HEK293T (cell line): ENCODE results near the gene ABCC6.
"Not testable (repeated sequence)": the region's sequence is repeated elsewhere in the genome, so short reads cannot be mapped to it uniquely, and the experiment has no call there.

Source experiments
- CTCF ChIA-PET: fragments of 350-600 bp; formaldehyde crosslinking; extraction: SDS; loops from one replicate; lab custom pipeline; 2021; ENCODE audit warnings: antibody characterized with exemption, inconsistent platforms; lab: Yijun Ruan, JAX
- POLR2A ChIA-PET: fragments of 350-600 bp; formaldehyde crosslinking; extraction: SDS; loops from one replicate; lab custom pipeline; 2020; ENCODE audit warnings: antibody characterized with exemption, inconsistent platforms; lab: Yijun Ruan, JAX
- DNase-seq: peaks from one replicate; pipeline ENCODE4 v3.0.0; 2012; ENCODE audit warnings: mixed read lengths; ENCODE audit errors: extremely low spot score
- ARNT ChIP-seq: fragments of 450-650 bp; IDR thresholded peaks from 2 replicates; pipeline ENCODE4 v1.6.1; 2017; ENCODE audit warnings: mild to moderate bottlenecking
- BHLHE40 ChIP-seq: fragments of 450-650 bp; IDR thresholded peaks from 2 replicates; pipeline ENCODE4 v1.6.1; 2016; ENCODE audit warnings: mild to moderate bottlenecking, moderate library complexity, borderline replicate concordance
- CTBP1 ChIP-seq: fragments of 450-650 bp; IDR thresholded peaks from 2 replicates; pipeline ENCODE4 v1.6.1; 2016; ENCODE audit warnings: borderline replicate concordance
- ELF4 ChIP-seq: fragments of 450-650 bp; IDR thresholded peaks from 2 replicates; pipeline ENCODE4 v1.6.1; 2017; ENCODE audit warnings: antibody characterized with exemption
- FOXA1 ChIP-seq: fragments of 450-650 bp; IDR thresholded peaks from 2 replicates; pipeline ENCODE4 v1.6.1; 2016; ENCODE audit warnings: mild to moderate bottlenecking
- FOXK2 ChIP-seq: fragments of 450-650 bp; IDR thresholded peaks from 2 replicates; pipeline ENCODE4 v1.6.1; 2016; ENCODE audit warnings: mild to moderate bottlenecking
- FOXM1 ChIP-seq: fragments of 450-650 bp; IDR thresholded peaks from 2 replicates; pipeline ENCODE4 v1.6.1; 2017; ENCODE audit warnings: mild to moderate bottlenecking, borderline replicate concordance
- HDGF ChIP-seq: fragments of 450-650 bp; IDR thresholded peaks from 2 replicates; pipeline ENCODE4 v1.6.1; 2017; ENCODE audit warnings: antibody characterized with exemption, borderline replicate concordance
- L3MBTL2 ChIP-seq: fragments of 450-650 bp; conservative IDR thresholded peaks from 2 replicates; pipeline ENCODE4 v1.6.1; 2016; ENCODE audit warnings: mild to moderate bottlenecking
- LEF1 ChIP-seq: fragments of 450-650 bp; IDR thresholded peaks from 2 replicates; pipeline ENCODE4 v1.6.1; 2017; ENCODE audit warnings: mild to moderate bottlenecking, borderline replicate concordance
- NFRKB ChIP-seq: fragments of 450-650 bp; IDR thresholded peaks from 2 replicates; pipeline ENCODE4 v1.6.1; 2016; ENCODE audit warnings: mild to moderate bottlenecking, moderate library complexity
- PKNOX1 ChIP-seq: fragments of 450-650 bp; IDR thresholded peaks from 2 replicates; pipeline ENCODE4 v1.6.1; 2016
- SP1 ChIP-seq: fragments of 450-650 bp; IDR thresholded peaks from 2 replicates; pipeline ENCODE4 v1.6.1; 2017
- SUZ12 ChIP-seq: fragments of 450-650 bp; IDR thresholded peaks from 2 replicates; pipeline ENCODE4 v1.6.1; 2016; ENCODE audit warnings: mild to moderate bottlenecking
- TARDBP ChIP-seq: fragments of 450-650 bp; IDR thresholded peaks from 2 replicates; pipeline ENCODE4 v1.6.1; 2016
- ZNF384 ChIP-seq: fragments of 450-650 bp; IDR thresholded peaks from 2 replicates; pipeline ENCODE4 v1.6.1; 2016

Gene ABCC6

DNA sequence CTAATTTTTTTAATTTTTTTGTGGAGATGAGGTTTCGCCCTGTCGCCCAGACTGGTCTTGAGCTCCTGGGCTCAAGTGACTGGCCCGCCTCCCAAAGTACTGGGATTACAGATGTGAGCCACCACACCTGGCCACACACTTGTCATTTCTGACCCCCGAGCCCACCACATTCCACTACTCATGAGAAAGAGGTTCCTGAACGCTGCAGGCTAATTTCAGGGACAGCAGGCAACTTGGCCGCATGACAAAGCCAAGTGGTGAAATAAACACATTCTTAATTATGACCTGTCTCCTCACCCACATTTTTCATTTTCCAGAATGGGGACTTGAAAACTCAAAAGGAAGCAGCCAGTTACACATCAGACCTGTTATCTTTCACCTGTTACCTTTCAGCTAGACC is 114.5 kb downstream of the ABCC6 start:
- CTCF ChIA-PET = no interaction called here
- no peak for TF ChIP-seq ARNT
- no peak for TF ChIP-seq ZNF384
- TF ChIP-seq HDGF = no peak
- no peak for TF ChIP-seq CTBP1
- TF ChIP-seq SP1 = no peak
- TF ChIP-seq FOXK2 = no peak
- no peak for TF ChIP-seq BHLHE40
- no peak for TF ChIP-seq ELF4
- DNase-seq = no peak
- POLR2A ChIA-PET = no interaction called here

DNA sequence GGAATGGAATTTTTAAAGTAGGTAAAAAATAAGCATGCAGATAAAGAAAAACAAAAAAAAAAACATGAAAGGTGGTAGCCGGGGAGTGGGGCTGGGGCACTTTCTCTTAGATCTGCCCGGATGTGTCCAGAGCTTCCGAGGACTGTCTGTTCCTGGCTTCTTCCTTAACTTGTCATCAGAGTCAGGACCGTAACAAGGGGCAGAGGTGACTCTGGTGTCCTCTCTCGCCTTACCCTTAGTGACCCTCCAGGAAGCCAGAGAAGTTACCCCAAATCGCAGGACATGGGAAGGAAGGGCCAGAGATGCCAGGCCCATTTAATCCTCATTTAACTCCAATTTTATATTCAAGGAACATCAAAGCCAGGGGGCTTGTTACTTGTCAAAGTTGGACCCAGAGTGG is 115.5 kb downstream of the ABCC6 start:
- CTCF ChIA-PET = no interaction called here
- DNase-seq = no peak
- no peak for TF ChIP-seq FOXA1
- TF ChIP-seq SP1 = no peak
- no peak for TF ChIP-seq NFRKB
- no peak for TF ChIP-seq ZNF384
- no peak for TF ChIP-seq ELF4
- no peak for TF ChIP-seq TARDBP
- no peak for TF ChIP-seq FOXM1
- POLR2A ChIA-PET = no interaction called here

DNA sequence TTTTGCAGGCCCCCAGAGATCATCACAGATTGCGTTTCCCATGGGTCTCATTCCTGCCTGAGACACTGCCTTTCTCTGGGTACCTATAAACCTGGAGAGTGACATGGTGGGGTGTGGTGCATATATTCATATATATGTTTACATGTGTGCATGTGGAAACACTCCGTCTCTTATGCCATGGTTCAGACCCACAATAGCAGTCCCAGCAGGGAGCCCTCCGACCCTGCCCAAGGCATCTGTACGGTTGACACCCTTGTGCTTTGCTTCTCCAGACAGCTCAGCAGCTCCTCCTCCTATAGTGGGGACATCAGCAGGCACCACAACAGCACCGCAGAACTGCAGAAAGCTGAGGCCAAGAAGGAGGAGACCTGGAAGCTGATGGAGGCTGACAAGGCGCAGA is 116.8 kb downstream of the ABCC6 start:
- ChIA-PET CTCF (no interaction called here), POLR2A (no interaction called here)
- no peak for TF ChIP-seq ELF4
- no peak for TF ChIP-seq PKNOX1
- no peak for TF ChIP-seq NFRKB
- no peak for DNase-seq

- TF ChIP-seq NFRKB = no peak
- no peak for DNase-seq
- CTCF ChIA-PET = no interaction called here
- POLR2A ChIA-PET = no interaction called here
These were observed 117.6 kb downstream of the ABCC6 start for GRCh38 chr16:16105646-16106045.

DNA sequence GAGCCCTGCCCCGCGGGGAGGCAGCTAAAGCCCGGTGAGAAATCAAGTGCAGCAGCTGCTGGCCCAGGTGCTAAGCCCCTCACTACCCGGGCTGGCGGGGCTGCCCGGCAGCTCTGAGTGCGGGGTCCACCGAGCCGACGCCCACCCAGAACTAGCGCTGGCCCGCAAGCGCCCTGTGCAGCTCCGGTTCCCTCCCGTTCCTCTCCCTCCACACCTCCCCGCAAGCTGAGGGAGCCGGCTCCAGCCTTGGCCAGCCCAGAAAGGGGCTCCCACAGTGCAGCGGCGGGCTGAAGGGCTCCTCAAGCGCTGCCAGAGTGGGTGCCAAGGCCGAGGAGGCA is 118.5 kb downstream of the ABCC6 start:
- DNase-seq, POLR2A ChIA-PET, CTCF ChIA-PET: not testable (repeated sequence)

- CTCF ChIA-PET, POLR2A ChIA-PET, DNase-seq: not testable (repeated sequence)
These were observed 119.0 kb downstream of the ABCC6 start for GRCh38 chr16:16104132-16104803.

GRCh38 chr16:16102738-16103137 is 120.6 kb downstream of the ABCC6 start:
- TF ChIP-seq SUZ12 = no peak
- TF ChIP-seq FOXM1 = no peak
- TF ChIP-seq TARDBP = no peak
- no peak for TF ChIP-seq PKNOX1
- TF ChIP-seq CTBP1 = no peak
- TF ChIP-seq ARNT = no peak
- no peak for TF ChIP-seq NFRKB
- TF ChIP-seq SP1 = no peak
- TF ChIP-seq HDGF = no peak
- ChIA-PET CTCF (interaction anchor here (0.7 kb wide), 1 partner anchor 21 kb away, joined by 3 read pairs; no protein-coding TSS in a partner anchor), POLR2A (no interaction called here)
- DNase-seq = no peak

GRCh38 chr16:16101585-16101984 is 121.7 kb downstream of the ABCC6 start:
- POLR2A ChIA-PET = no interaction called here
- CTCF ChIA-PET = interaction anchor here (0.6 kb wide), 1 partner anchor 1091 kb away, joined by 3 read pairs; no protein-coding TSS in a partner anchor
- DNase-seq = no peak
- TF ChIP-seq NFRKB = no peak
- TF ChIP-seq PKNOX1 = no peak
- no peak for TF ChIP-seq BHLHE40
- no peak for TF ChIP-seq ZNF384
- TF ChIP-seq HDGF = no peak
- no peak for TF ChIP-seq LEF1
- TF ChIP-seq L3MBTL2 = no peak
- no peak for TF ChIP-seq FOXA1
- TF ChIP-seq ELF4 = no peak
- TF ChIP-seq TARDBP = no peak
- no peak for TF ChIP-seq CTBP1
- no peak for TF ChIP-seq SUZ12
- TF ChIP-seq FOXK2 = no peak
